Keratinocyte (primary cell): ENCODE results near the gene DGCR8. TPM values are rescaled to one million over a fixed set of nuclear protein-coding genes. Genes with fewer than 3 reads are reported as not detected.

Experiments used
- DNase-seq: peaks from one replicate; pipeline ENCODE4 v3.0.0-alpha.2; 2011; ENCODE audit warnings: low read depth, missing footprints, low spot score
- FAIRE-seq: peaks from 2 replicates; lab custom pipeline; 2011; peaks lifted over from hg19 to GRCh38; lab: Jason Lieb, UNC
- H2AFZ ChIP-seq: 2 replicates; pipeline ENCODE4 v1.6.0; 2012; ENCODE audit warnings: low read length, control low read depth, inconsistent platforms; ENCODE audit not compliant: control insufficient read depth
- H3K27ac ChIP-seq: 2 replicates; pipeline ENCODE4 v1.5.1; 2011; ENCODE audit warnings: low read length; ENCODE audit not compliant: control insufficient read depth, insufficient read depth
- H3K27me3 ChIP-seq: 3 replicates; pipeline ENCODE4 v1.6.0; 2011; ENCODE audit warnings: low read length; ENCODE audit not compliant: control insufficient read depth, insufficient read depth; ENCODE audit errors: extremely low read depth
- H3K36me3 ChIP-seq, 2 experiments: 2 replicates in 1 of 2; 3 replicates in 1 of 2; pipeline ENCODE4 v1.5.1; 2011; ENCODE audit warnings: low read length in 2 of 2, mild to moderate bottlenecking in 1 of 2; ENCODE audit not compliant: control insufficient read depth in 2 of 2, insufficient read depth in 2 of 2; ENCODE audit errors: extremely low read depth in 1 of 2
- H3K4me1 ChIP-seq: 3 replicates; pipeline ENCODE4 v1.5.1; 2011; ENCODE audit warnings: low read length; ENCODE audit not compliant: control insufficient read depth, insufficient read depth; ENCODE audit errors: extremely low read depth
- H3K4me2 ChIP-seq: 3 replicates; pipeline ENCODE4 v1.6.0; 2011; ENCODE audit warnings: low read depth, low read length; ENCODE audit not compliant: control insufficient read depth, insufficient read depth; ENCODE audit errors: extremely low read depth
- H3K4me3 ChIP-seq, 3 experiments: fragments of 200-600 bp in 1 of 3; sonication (generic) in 1 of 3; 2 replicates in 2 of 3; 3 replicates in 1 of 3; pipeline ENCODE4 v1.5.1; 2011 to 2016; ENCODE audit warnings: low read length in 3 of 3, mild to moderate bottlenecking in 3 of 3, control low read depth in 2 of 3, inconsistent platforms in 1 of 3, low read depth in 1 of 3, mixed read lengths in 1 of 3, mixed run types in 1 of 3, moderate library complexity in 1 of 3; ENCODE audit not compliant: control insufficient read depth in 2 of 3, insufficient read depth in 2 of 3; ENCODE audit errors: extremely low read depth in 1 of 3
- H3K79me2 ChIP-seq: 2 replicates; pipeline ENCODE4 v1.6.0; 2012; ENCODE audit warnings: low read length; ENCODE audit not compliant: control insufficient read depth, insufficient read depth
- H3K9ac ChIP-seq: 3 replicates; pipeline ENCODE4 v1.6.0; 2011; ENCODE audit warnings: low read length; ENCODE audit not compliant: control insufficient read depth, insufficient read depth; ENCODE audit errors: extremely low read depth
- H3K9me1 ChIP-seq: 3 replicates; pipeline ENCODE4 v1.6.0; 2011; ENCODE audit warnings: low read length; ENCODE audit not compliant: control insufficient read depth, insufficient read depth; ENCODE audit errors: extremely low read depth
- H3K9me3 ChIP-seq: 2 replicates; pipeline ENCODE4 v1.5.1; 2012; ENCODE audit warnings: low read depth, low read length; ENCODE audit not compliant: control insufficient read depth
- H4K20me1 ChIP-seq: 3 replicates; pipeline ENCODE4 v1.6.0; 2011; ENCODE audit warnings: low read length; ENCODE audit not compliant: control insufficient read depth, insufficient read depth; ENCODE audit errors: extremely low read depth
- CTCF ChIP-seq, 3 experiments: IDR thresholded peaks in 1 of 3; conservative IDR thresholded peaks in 1 of 3; optimal IDR thresholded peaks in 1 of 3; 2 replicates in 2 of 3; 3 replicates in 1 of 3; pipeline versions ENCODE3 to v1.5.1; 2011; ENCODE audit warnings: low read length in 3 of 3, mild to moderate bottlenecking in 3 of 3, moderate library complexity in 2 of 3, control low read depth in 1 of 3, inconsistent platforms in 1 of 3; ENCODE audit not compliant: insufficient read depth in 2 of 3; ENCODE audit errors: extremely low read depth in 1 of 3
- EZH2 ChIP-seq: IDR thresholded peaks from one replicate; pipeline ENCODE4 v1.6.1; 2012; ENCODE audit warnings: inconsistent platforms, mild to moderate bottlenecking, low read length, moderate library complexity
- dilution Hi-C: fragments of 300-500 bp; cut with MboI; formaldehyde crosslinking; loops from one replicate; pipeline ENCODE4 v1.7.0; 2020; ENCODE audit warnings: low sequenced_read_pairs; ENCODE audit not compliant: extremely low pct_ligation_motif_present
- polyA plus RNA-seq, 5 experiments: library from polyadenylated mRNA; depleted of rRNA in 3 of 5; stranded (reverse) in 3 of 5; stranded (forward) in 1 of 5; unstranded in 1 of 5; fragments of >200 nt; gene quantifications; 1 replicate in 1 of 5; 2 replicates in 3 of 5; 3 replicates in 1 of 5; pipeline versions ENCODE4 v1.2.1 to v1.2.3, GENCODE V29; 2011 to 2012; ENCODE audit warnings: missing spikeins in 2 of 5, low read depth in 1 of 5, low replicate concordance in 1 of 5

Gene DGCR8
- polyA plus RNA-seq, 1 donor (not counting 4 experiments of a cell fraction or from before 2014, with no cell fraction given) = 17.2 TPM

- H3K4me3 ChIP-seq = no peak overlapping the region
- H3K9ac ChIP-seq = no peak overlapping the region
- no peak overlapping the region for H3K4me2 ChIP-seq
- peaks cover 16% of the 10 kb centered on the region for H3K79me2 ChIP-seq
- no peaks in the 10 kb centered on the region for H3K4me1 ChIP-seq
- peaks cover 52 to 67% of the 10 kb centered on the region in 2 experiments for H3K36me3 ChIP-seq
- dilution Hi-C loops = no loop called here
- no peak overlapping the region for H3K27ac ChIP-seq
- peaks cover 6% of the 10 kb centered on the region for H4K20me1 ChIP-seq
- no peak for FAIRE-seq
- H2AFZ ChIP-seq = no peak overlapping the region
- no peaks in the 10 kb centered on the region for H3K9me1 ChIP-seq
- DNase-seq = no peak
- H3K27me3 ChIP-seq = no peaks in the 10 kb centered on the region
- no peaks in the 10 kb centered on the region for H3K9me3 ChIP-seq
- TF ChIP-seq EZH2 (no peak), CTCF (optimal IDR thresholded peaks at IDR 0.05 in 1 of 3, IDR thresholded peaks at IDR 0.05 in 1 of 3, conservative IDR thresholded peaks at IDR 0.05 in 1 of 3; ENCODE audit: extremely low read depth in 1 of 3, insufficient read depth in 2 of 3, low read length in 3 of 3) (no peak)
Measured at GRCh38 chr22:20092477-20092854, 12.4 kb downstream of the DGCR8 start.

- Histone ChIP-seq H3K27me3 (no peaks in the 10 kb centered on the region), H4K20me1 (peaks cover 6% of the 10 kb centered on the region), H2AFZ (no peak overlapping the region), H3K4me2 (no peak overlapping the region), H3K9me1 (no peaks in the 10 kb centered on the region), H3K27ac (no peak overlapping the region), H3K9me3 (no peaks in the 10 kb centered on the region), H3K36me3 (peaks cover 47 to 65% of the 10 kb centered on the region in 2 experiments), H3K9ac (no peak overlapping the region), H3K79me2 (peaks cover 16% of the 10 kb centered on the region), H3K4me1 (no peaks in the 10 kb centered on the region), H3K4me3 (no peak overlapping the region)
- FAIRE-seq (no peak), DNase-seq (no peak)
- dilution Hi-C loops = no loop called here
- no peak for TF ChIP-seq EZH2
Measured at GRCh38 chr22:20093418-20094196, 13.6 kb downstream of the DGCR8 start.
